Common myeloid progenitor, CD34-positive (primary cell): ENCODE data around the gene MRE11.
A peak's percentile ranks its signal among the peaks of the same experiment; 100 is the strongest.

Experiments used
- CTCF ChIA-PET: fragments of 350-600 bp; sonication (Branson Sonifier 250); formaldehyde crosslinking; loops from one replicate; lab custom pipeline; 2021; ENCODE audit warnings: antibody characterized with exemption; lab: Charles Lee
- POLR2A ChIA-PET: fragments of 350-600 bp; sonication (Branson Sonifier 250); formaldehyde crosslinking; loops from one replicate; lab custom pipeline; 2021; ENCODE audit warnings: antibody characterized with exemption; lab: Charles Lee
- DNase-seq, 3 donors: peaks; one replicate each; pipeline versions ENCODE4 v3.0.0 to v3.0.0-alpha.2; 2013
- H3K27ac ChIP-seq, 2 experiments: 1 replicate in 1 of 2; 2 replicates in 1 of 2; pipeline ENCODE4 v1.7.0; 2013; ENCODE audit warnings: inconsistent platforms in 2 of 2, low read length in 2 of 2, mild to moderate bottlenecking in 2 of 2, low read depth in 1 of 2, moderate library complexity in 1 of 2; ENCODE audit not compliant: severe bottlenecking in 2 of 2, insufficient read depth in 1 of 2, poor library complexity in 1 of 2
- H3K27me3 ChIP-seq, 5 experiments: replicated peaks in 2 of 5; 1 replicate in 3 of 5; 2 replicates in 2 of 5; pipeline versions ENCODE4 v1.6.1 to v1.7.0; 2013; ENCODE audit warnings: low read length in 4 of 5, mild to moderate bottlenecking in 2 of 5, moderate library complexity in 2 of 5, inconsistent platforms in 1 of 5; ENCODE audit not compliant: insufficient read depth in 5 of 5, control insufficient read depth in 4 of 5
- H3K36me3 ChIP-seq, 4 experiments: 1 replicate in 2 of 4; 2 replicates in 2 of 4; pipeline versions ENCODE4 v1.6.1 to v1.7.0; 2013; ENCODE audit warnings: low read length in 3 of 4, control low read depth in 1 of 4, mild to moderate bottlenecking in 1 of 4; ENCODE audit not compliant: control insufficient read depth in 4 of 4, insufficient read depth in 4 of 4
- H3K4me1 ChIP-seq, 4 experiments: 1 replicate in 3 of 4; 2 replicates in 1 of 4; pipeline versions ENCODE4 v1.6.1 to v1.7.1; 2013; ENCODE audit warnings: low read length in 3 of 4, mild to moderate bottlenecking in 3 of 4, control low read depth in 1 of 4, inconsistent platforms in 1 of 4, moderate library complexity in 1 of 4; ENCODE audit not compliant: control insufficient read depth in 4 of 4, insufficient read depth in 4 of 4; ENCODE audit errors: control extremely low read depth in 1 of 4
- H3K4me3 ChIP-seq, 7 experiments: 1 replicate in 4 of 7; 2 replicates in 3 of 7; pipeline versions ENCODE4 v1.5.1 to v1.7.0; 2013; ENCODE audit warnings: mild to moderate bottlenecking in 7 of 7, low read length in 6 of 7, moderate library complexity in 6 of 7, inconsistent platforms in 2 of 7, low read depth in 2 of 7, control low read depth in 1 of 7; ENCODE audit not compliant: insufficient read depth in 4 of 7, control insufficient read depth in 1 of 7; ENCODE audit errors: extremely low read depth in 1 of 7
- H3K9me3 ChIP-seq, 5 experiments: 1 replicate in 4 of 5; 2 replicates in 1 of 5; pipeline versions ENCODE4 v1.6.1 to v1.7.1; 2013; ENCODE audit warnings: low read length in 4 of 5, mild to moderate bottlenecking in 2 of 5, inconsistent platforms in 1 of 5, low read depth in 1 of 5, moderate library complexity in 1 of 5; ENCODE audit not compliant: control insufficient read depth in 4 of 5, insufficient read depth in 2 of 5; ENCODE audit errors: control extremely low read depth in 1 of 5
- WGBS: methylation state at CpG from one replicate; pipeline ENCODE4 v1.1.5; 2013; ENCODE audit not compliant: insufficient coverage; 5-methylcytosine and 5-hydroxymethylcytosine counted together

Gene MRE11

GRCh38 chr11:94417386-94417987 is 76.2 kb downstream of the MRE11 start:
- Histone ChIP-seq H3K4me1 (no peaks in the 10 kb centered on the region), H3K36me3 (peaks cover 0 to 19% (median 7%) of the 10 kb centered on the region in 4 experiments), H3K9me3 (no peaks in the 10 kb centered on the region), H3K27me3 (no peaks in the 10 kb centered on the region), H3K4me3 (no peak overlapping the region), H3K27ac (no peak overlapping the region)
- ChIA-PET CTCF (interaction anchor here (0.7 to 1.7 kb wide), 9 partner anchors 9 to 522 kb away, joined by 3 to 7 read pairs (median 3); no protein-coding TSS in a partner anchor), POLR2A (no interaction called here)
- DNase-seq = peak; percentile 24 to 65 (median 65)
- 20% methylated on average over 1 of the region's 4 CpGs for WGBS

- Histone ChIP-seq H3K4me3 (no peak overlapping the region), H3K27me3 (peaks cover 0 to 33% (median 21%) of the 10 kb centered on the region in 5 experiments), H3K4me1 (peaks cover 0 to 16% (median 9%) of the 10 kb centered on the region in 4 experiments), H3K9me3 (peaks cover 0 to 4% (median 2%) of the 10 kb centered on the region in 5 experiments), H3K36me3 (no peaks in the 10 kb centered on the region), H3K27ac (no peak overlapping the region)
- CTCF ChIA-PET = no interaction called here
- DNase-seq = no peak
- 100% methylated on average over 3 of the region's 4 CpGs for WGBS
- POLR2A ChIA-PET = interaction anchor here (0.8 kb wide), 1 partner anchor 8 kb away, joined by 3 read pairs; no protein-coding TSS in a partner anchor
Measured at GRCh38 chr11:94405062-94405833, 88.4 kb downstream of the MRE11 start.

GRCh38 chr11:94402355-94402754 is 91.3 kb downstream of the MRE11 start:
- 60% methylated on average over 1 of the region's 1 CpG for WGBS
- Histone ChIP-seq H3K4me3 (no peak overlapping the region), H3K36me3 (no peaks in the 10 kb centered on the region), H3K27ac (no peak overlapping the region), H3K9me3 (peaks cover 0 to 3% (median 2%) of the 10 kb centered on the region in 5 experiments), H3K27me3 (peaks cover 12 to 58% (median 31%) of the 10 kb centered on the region in 5 experiments), H3K4me1 (peaks cover 0 to 16% (median 9%) of the 10 kb centered on the region in 4 experiments)
- CTCF ChIA-PET = no interaction called here
- DNase-seq = no peak
- POLR2A ChIA-PET = no interaction called here

GRCh38 chr11:94401773-94402265 is 91.8 kb downstream of the MRE11 start:
- peak overlapping the region in 4 of 7 experiments; percentile 27 to 65 (median 62) for H3K4me3 ChIP-seq
- peaks cover 12 to 62% (median 31%) of the 10 kb centered on the region in 5 experiments for H3K27me3 ChIP-seq
- DNase-seq = no peak
- H3K36me3 ChIP-seq = no peaks in the 10 kb centered on the region
- H3K4me1 ChIP-seq = peaks cover 0 to 16% (median 9%) of the 10 kb centered on the region in 4 experiments
- H3K27ac ChIP-seq = no peak overlapping the region
- peaks cover 0 to 3% (median 0%) of the 10 kb centered on the region in 5 experiments for H3K9me3 ChIP-seq
- ChIA-PET POLR2A (no interaction called here), CTCF (no interaction called here)
- WGBS = 26% methylated on average over 10 of the region's 10 CpGs

- POLR2A ChIA-PET = no interaction called here
- H3K4me3 ChIP-seq = peak within 1 kb of the TSS; percentile 10 to 65 (median 44)
Measured at GRCh38 chr11:94400839-94401772, 92.5 kb downstream of the MRE11 start, which contains the start of gene GPR83. GPR83 (minus strand) TSS chr11:94401419; CDS start chr11:94401247, 172 bp downstream.

GRCh38 chr11:94400457-94400838 is 93.2 kb downstream of the MRE11 start:
- H3K4me1 ChIP-seq = peaks cover 0 to 16% (median 9%) of the 10 kb centered on the region in 4 experiments
- WGBS = 16% methylated on average over 4 of the region's 4 CpGs
- CTCF ChIA-PET = no interaction called here
- H3K9me3 ChIP-seq = peaks cover 0 to 3% (median 0%) of the 10 kb centered on the region in 5 experiments
- H3K36me3 ChIP-seq = no peaks in the 10 kb centered on the region
- no peak overlapping the region for H3K27ac ChIP-seq
- no peak for DNase-seq
- peak overlapping the region in 4 of 7 experiments; percentile 27 to 65 (median 62) for H3K4me3 ChIP-seq
- POLR2A ChIA-PET = no interaction called here
- peaks cover 12 to 62% (median 31%) of the 10 kb centered on the region in 5 experiments for H3K27me3 ChIP-seq

More at GRCh38 chr11:94400839-94401772, 92.5 kb downstream of the MRE11 start, which contains the start of gene GPR83:
- H3K36me3 ChIP-seq = no peaks in the 10 kb centered on the region
- CTCF ChIA-PET = no interaction called here
- H3K27me3 ChIP-seq = peaks cover 12 to 62% (median 31%) of the 10 kb centered on the region in 5 experiments
- no peak within 1 kb of the TSS for H3K27ac ChIP-seq
- peaks cover 0 to 3% (median 0%) of the 10 kb centered on the region in 5 experiments for H3K9me3 ChIP-seq
- WGBS = 3% methylated on average over 70 of the region's 73 CpGs
- DNase-seq = peak in 2 of 3 donors; percentile 25 to 31
- peaks cover 0 to 16% (median 9%) of the 10 kb centered on the region in 4 experiments for H3K4me1 ChIP-seq
